Osteoblast (primary cell): ENCODE measurements around the gene ULK2. TPM values are rescaled to one million over a fixed set of nuclear protein-coding genes. Genes with fewer than 3 reads are reported as not detected.

Experiments
- DNase-seq: peaks from one replicate; pipeline ENCODE4 v3.0.0; 2011; ENCODE audit warnings: low spot score, mixed read lengths; ENCODE audit not compliant: insufficient read length; ENCODE audit errors: missing footprints
- H2AFZ ChIP-seq: 2 replicates; pipeline ENCODE4 v1.6.0; 2011; ENCODE audit warnings: mild to moderate bottlenecking, low read length
- H3K27ac ChIP-seq: 2 replicates; pipeline ENCODE4 v1.5.1; 2011; ENCODE audit warnings: mild to moderate bottlenecking, low read depth, low read length, moderate library complexity
- H3K27me3 ChIP-seq: 2 replicates; pipeline ENCODE4 v1.6.0; 2012; ENCODE audit warnings: mild to moderate bottlenecking, control low read depth, inconsistent platforms, low read length, moderate library complexity; ENCODE audit not compliant: insufficient read depth
- H3K36me3 ChIP-seq: 2 replicates; pipeline ENCODE4 v1.5.1; 2011; ENCODE audit warnings: mild to moderate bottlenecking, low read length, control low read depth, moderate library complexity; ENCODE audit not compliant: insufficient read depth
- H3K4me1 ChIP-seq: 2 replicates; pipeline ENCODE4 v1.5.1; 2011; ENCODE audit warnings: mild to moderate bottlenecking, low read length, control low read depth, moderate library complexity; ENCODE audit not compliant: insufficient read depth
- H3K4me2 ChIP-seq: 2 replicates; pipeline ENCODE4 v1.6.0; 2011; ENCODE audit warnings: mild to moderate bottlenecking, low read length; ENCODE audit not compliant: insufficient read depth
- H3K4me3 ChIP-seq: fragments of 200-600 bp; sonication (generic); 3 replicates; pipeline ENCODE4 v1.5.1; 2012; ENCODE audit warnings: mild to moderate bottlenecking, low read length, inconsistent platforms; ENCODE audit not compliant: insufficient read depth
- H3K79me2 ChIP-seq: 2 replicates; pipeline ENCODE4 v1.6.0; 2012; ENCODE audit warnings: mild to moderate bottlenecking, low read length, control low read depth, inconsistent platforms; ENCODE audit not compliant: insufficient read depth
- H3K9me3 ChIP-seq: 2 replicates; pipeline ENCODE4 v1.5.1; 2011; ENCODE audit warnings: low read depth, low read length, control low read depth
- H4K20me1 ChIP-seq: 2 replicates; pipeline ENCODE4 v1.6.0; 2012; ENCODE audit warnings: mild to moderate bottlenecking, low read length, control low read depth; ENCODE audit not compliant: insufficient read depth
- total RNA-seq: library from RNA; depleted of rRNA; stranded (reverse); fragments of >200 nt; gene quantifications from 2 replicates; pipeline ENCODE4 v1.2.3, GENCODE V29; 2012
- TF ChIP-seq, protein P1 (sequence below): IDR thresholded peaks from 2 replicates; pipeline ENCODE4 v1.5.1; 2011; ENCODE audit warnings: mild to moderate bottlenecking, low read depth, low read length, moderate library complexity; ENCODE audit errors: extremely low read depth

Gene ULK2
- total RNA-seq, 1 donor = 27.5 TPM

DNA sequence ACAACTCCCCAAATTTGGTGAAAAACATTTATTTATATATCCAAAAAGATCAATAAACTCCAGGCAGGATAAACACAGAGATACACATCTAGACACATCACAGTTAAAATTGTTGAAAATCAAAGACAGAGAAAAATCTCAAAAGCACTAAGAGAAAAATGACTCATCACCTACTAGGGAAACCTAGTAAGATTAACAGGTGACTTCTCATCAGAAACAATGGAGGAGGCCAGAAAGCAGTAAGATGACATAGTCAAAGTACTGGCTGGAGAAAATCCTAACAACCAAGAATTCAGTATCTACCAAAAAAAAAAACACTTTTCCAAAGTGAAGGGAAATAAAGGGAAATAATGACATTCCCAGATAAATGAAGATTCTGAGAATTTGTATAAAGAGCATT is 33.8 kb downstream of the ULK2 start:
- no peak for DNase-seq
- H3K27me3 ChIP-seq = no peaks in the 10 kb centered on the region

GRCh38 chr17:19830061-19830460 is 37.7 kb downstream of the ULK2 start:
- DNase-seq = no peak
- no peaks in the 10 kb centered on the region for H3K27me3 ChIP-seq
- H3K4me1 ChIP-seq = no peaks in the 10 kb centered on the region
- TF ChIP-seq, protein P1, sequence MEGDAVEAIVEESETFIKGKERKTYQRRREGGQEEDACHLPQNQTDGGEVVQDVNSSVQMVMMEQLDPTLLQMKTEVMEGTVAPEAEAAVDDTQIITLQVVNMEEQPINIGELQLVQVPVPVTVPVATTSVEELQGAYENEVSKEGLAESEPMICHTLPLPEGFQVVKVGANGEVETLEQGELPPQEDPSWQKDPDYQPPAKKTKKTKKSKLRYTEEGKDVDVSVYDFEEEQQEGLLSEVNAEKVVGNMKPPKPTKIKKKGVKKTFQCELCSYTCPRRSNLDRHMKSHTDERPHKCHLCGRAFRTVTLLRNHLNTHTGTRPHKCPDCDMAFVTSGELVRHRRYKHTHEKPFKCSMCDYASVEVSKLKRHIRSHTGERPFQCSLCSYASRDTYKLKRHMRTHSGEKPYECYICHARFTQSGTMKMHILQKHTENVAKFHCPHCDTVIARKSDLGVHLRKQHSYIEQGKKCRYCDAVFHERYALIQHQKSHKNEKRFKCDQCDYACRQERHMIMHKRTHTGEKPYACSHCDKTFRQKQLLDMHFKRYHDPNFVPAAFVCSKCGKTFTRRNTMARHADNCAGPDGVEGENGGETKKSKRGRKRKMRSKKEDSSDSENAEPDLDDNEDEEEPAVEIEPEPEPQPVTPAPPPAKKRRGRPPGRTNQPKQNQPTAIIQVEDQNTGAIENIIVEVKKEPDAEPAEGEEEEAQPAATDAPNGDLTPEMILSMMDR = no peak
- H3K36me3 ChIP-seq = peaks cover 5% of the 10 kb centered on the region
- no peak overlapping the region for H3K27ac ChIP-seq
- H3K79me2 ChIP-seq = no peaks in the 10 kb centered on the region
- H4K20me1 ChIP-seq = no peaks in the 10 kb centered on the region
- no peak overlapping the region for H2AFZ ChIP-seq
- H3K4me3 ChIP-seq = no peak overlapping the region
- no peak overlapping the region for H3K4me2 ChIP-seq
- H3K9me3 ChIP-seq = no peaks in the 10 kb centered on the region

More for the DNA sequence above, 33.8 kb downstream of the ULK2 start:
- no peaks in the 10 kb centered on the region for H3K9me3 ChIP-seq
- H2AFZ ChIP-seq = no peak overlapping the region
- no peak overlapping the region for H3K4me3 ChIP-seq
- TF ChIP-seq, protein P1 = no peak
- H3K4me1 ChIP-seq = no peaks in the 10 kb centered on the region
- no peak overlapping the region for H3K4me2 ChIP-seq
- H3K36me3 ChIP-seq = peaks cover 5% of the 10 kb centered on the region
- no peak overlapping the region for H3K27ac ChIP-seq
- no peaks in the 10 kb centered on the region for H4K20me1 ChIP-seq
- no peaks in the 10 kb centered on the region for H3K79me2 ChIP-seq

- Histone ChIP-seq H4K20me1 (no peaks in the 10 kb centered on the region), H3K36me3 (peaks cover 26% of the 10 kb centered on the region), H3K79me2 (no peaks in the 10 kb centered on the region), H3K4me1 (no peaks in the 10 kb centered on the region), H2AFZ (no peak overlapping the region), H3K27me3 (no peaks in the 10 kb centered on the region), H3K4me3 (no peak overlapping the region), H3K27ac (no peak overlapping the region), H3K9me3 (no peaks in the 10 kb centered on the region), H3K4me2 (no peak overlapping the region)
- TF ChIP-seq, protein P1 = peak; percentile 52
- no peak for DNase-seq
These were observed 55.3 kb downstream of the ULK2 start for GRCh38 chr17:19812407-19812806.

DNA sequence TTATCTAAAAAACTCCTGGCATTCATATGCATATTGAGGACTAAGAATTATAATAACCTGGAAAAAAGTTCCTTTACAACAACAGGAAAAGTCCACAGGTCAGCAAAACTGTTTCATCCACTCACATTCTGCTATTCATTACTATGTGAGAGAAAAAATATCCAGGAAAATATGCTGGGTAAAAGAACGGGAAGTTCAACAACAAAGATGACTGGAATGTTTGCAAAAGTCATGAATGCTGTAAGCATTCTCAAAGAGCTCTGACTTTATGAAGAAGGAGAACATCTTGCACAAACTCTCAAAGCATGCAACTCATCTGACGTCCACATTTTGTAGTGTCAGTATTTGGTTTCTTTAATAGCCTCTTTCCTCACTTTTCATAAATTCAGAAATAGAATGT is 62.7 kb downstream of the ULK2 start:
- Histone ChIP-seq H3K27me3 (no peaks in the 10 kb centered on the region), H3K4me1 (no peaks in the 10 kb centered on the region), H4K20me1 (peaks cover 2% of the 10 kb centered on the region), H3K9me3 (no peaks in the 10 kb centered on the region), H3K36me3 (peaks cover 13% of the 10 kb centered on the region), H3K27ac (no peak overlapping the region), H2AFZ (no peak overlapping the region), H3K4me3 (no peak overlapping the region), H3K79me2 (no peaks in the 10 kb centered on the region), H3K4me2 (no peak overlapping the region)
- DNase-seq = no peak
- TF ChIP-seq, protein P1 = no peak
